NOMO-1 treated with dmso at 0.1 percent for 144 hours (cell line): Measurements from ENCODE around the gene SHISA8.
A peak's percentile ranks its signal among the peaks of the same experiment; 100 is the strongest.
"Not testable (repeated sequence)": the region's sequence is repeated elsewhere in the genome, so short reads cannot be mapped to it uniquely, and the experiment has no call there.

ENCODE experiments used
- DNase-seq: peaks from one replicate; lab custom pipeline; 2025; ENCODE audit not compliant: unreplicated experiment; lab: John Stamatoyannopoulos, UW

Gene SHISA8

DNA sequence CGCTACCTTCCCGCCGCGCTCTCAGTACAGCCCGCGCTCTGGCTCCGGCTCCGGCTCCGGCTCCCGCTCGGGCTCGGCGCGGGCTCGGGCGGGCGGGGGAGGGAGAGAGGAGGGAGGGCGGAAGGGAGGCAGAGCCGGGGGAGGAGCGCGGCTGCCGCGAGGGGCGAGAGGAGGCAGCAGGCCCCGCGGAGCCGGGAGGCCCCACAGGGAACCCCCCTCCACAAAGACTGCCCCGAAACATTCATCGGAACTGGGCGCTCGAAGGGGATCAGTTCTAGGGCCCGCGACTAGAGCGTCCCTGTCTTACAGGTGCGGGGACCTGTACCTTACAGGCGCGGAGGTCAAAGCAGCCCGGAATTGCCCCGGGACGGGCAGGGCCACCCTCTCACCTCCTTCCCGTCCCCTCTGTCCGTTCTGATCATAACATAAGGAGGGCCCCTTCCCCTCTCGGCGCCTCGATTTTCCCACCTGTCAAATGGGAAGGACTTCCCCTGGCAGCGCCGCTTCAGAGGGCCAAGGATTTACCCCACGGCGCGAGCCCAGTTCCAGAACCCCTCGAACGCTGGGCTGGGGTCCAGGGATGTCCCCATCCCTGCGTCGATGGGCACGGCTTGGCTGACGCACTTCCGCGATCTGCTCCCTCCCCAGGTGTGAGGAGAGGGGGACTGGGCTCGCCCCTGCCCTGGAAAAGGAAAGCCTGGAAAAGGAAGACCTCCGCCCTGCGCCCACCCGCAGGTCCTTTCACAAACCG is at the start of gene SHISA8:
SHISA8 (minus strand) TSS at position 40 of the 751 bp plus-strand sequence. CDS start 407 bp downstream, outside the sequence.
- DNase-seq = no peak

DNA sequence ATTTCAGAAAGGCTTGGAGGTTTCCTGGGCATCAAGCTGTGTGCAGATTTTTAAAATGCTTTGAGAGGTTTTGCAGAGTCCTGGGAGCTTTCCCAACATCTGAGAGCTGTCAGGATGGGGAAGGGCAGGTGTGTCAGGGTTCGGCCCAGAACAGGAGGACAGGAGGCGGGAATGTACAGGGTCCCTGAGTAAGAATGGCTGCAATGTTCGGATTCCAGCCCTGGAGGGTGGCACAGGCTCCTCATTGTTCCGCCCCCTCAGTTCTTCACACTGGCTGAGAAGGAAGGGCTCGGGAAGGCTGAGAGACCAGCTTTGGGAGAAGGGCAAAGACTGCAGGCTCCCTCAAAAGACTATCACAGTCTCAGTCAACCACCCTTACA is 49.2 kb upstream of the SHISA8 start:
- no peak for DNase-seq

GRCh38 chr22:41963453-41964111 is 48.7 kb upstream of the SHISA8 start:
- no peak for DNase-seq

DNA sequence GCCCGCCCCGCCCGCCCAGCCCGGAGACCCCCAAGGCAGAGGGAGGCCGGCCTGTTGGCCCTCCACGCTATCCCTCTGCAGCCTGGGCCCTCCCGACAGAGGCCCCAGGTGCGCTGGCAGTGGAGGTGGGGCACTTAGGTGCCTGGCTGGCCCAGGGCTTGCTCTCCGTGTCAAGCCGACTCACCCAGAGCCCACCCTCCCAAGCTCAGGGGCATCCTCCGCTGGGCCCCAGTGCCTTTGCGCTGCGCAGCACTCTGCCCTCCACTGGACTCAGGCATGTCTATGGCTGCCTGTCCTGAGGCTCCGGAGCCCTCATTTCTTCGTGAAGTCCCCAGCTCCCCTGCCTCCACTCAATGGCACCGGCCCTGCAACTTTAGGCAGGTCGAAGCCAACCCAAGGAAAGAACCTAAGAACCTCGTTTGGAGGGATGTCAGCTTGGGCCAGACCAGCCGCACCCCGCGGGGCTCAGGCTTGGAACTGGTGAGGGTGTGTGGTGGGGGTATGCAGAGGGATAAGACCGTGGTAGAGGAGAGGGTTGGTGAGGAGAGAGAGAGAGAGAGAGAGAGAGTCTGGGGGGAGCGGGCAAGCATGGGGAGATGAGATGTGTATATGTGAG is 43.2 kb upstream of the SHISA8 start:
- no peak for DNase-seq

DNA sequence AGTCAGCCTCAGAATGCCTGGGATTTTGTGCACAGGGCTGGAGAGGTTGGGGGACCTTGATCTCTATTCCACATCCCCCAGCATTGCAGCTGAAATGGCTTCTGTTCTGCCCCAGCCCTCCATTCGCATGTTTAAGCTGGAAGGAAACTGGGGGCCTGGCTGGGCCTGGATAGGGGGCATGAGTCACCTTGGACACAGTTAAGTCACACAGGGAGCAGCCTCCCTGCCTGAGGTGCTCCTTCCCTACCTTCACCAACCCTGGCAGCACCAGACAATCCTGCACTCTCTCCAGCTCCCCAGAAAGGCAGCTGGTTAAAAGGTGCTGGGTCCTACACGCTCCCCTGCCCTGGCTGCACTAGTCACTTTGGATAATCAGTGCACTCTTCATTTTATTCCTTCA is 37.8 kb upstream of the SHISA8 start:
- no peak for DNase-seq

GRCh38 chr22:41951898-41952474 is 37.1 kb upstream of the SHISA8 start, which contains the start of gene SMIM45:
SMIM45 (plus strand) TSS chr22:41952150.
- no peak for DNase-seq

DNA sequence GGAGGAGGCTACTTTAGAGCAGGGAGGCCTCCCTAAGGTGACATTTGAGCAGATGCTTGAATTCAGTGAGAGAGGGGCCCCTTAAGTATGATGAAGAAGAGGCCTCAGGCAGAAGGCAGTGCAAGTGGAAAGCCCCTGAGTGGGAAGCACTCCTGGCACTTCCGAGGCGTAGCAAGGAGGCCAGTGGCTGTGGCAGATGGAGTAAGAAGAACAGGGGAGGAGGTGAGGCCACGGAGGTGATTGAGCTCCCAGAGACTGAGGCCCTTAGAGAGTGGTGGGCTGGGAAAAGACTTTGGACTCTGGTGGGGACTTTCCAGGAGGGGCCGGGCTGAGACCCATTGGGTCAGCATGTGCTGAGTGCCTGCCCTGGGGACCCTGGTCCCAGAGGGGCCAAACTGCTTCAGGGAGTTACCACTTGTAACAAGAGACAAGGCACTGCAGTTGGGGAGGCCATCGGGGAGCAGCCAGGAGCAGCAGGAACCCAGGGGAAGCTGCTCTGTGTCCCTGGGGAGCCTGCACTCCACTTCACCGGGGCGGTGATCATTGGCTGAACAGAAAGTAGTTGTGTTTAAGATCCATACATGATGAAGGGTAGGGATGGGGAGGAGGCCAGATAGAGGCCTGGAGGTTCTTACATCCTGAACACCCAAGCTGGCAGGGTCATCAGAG is 34.6 kb upstream of the SHISA8 start:
- no peak for DNase-seq

- not testable (repeated sequence) for DNase-seq
These were observed 34.0 kb upstream of the SHISA8 start for GRCh38 chr22:41948928-41949296.

DNA sequence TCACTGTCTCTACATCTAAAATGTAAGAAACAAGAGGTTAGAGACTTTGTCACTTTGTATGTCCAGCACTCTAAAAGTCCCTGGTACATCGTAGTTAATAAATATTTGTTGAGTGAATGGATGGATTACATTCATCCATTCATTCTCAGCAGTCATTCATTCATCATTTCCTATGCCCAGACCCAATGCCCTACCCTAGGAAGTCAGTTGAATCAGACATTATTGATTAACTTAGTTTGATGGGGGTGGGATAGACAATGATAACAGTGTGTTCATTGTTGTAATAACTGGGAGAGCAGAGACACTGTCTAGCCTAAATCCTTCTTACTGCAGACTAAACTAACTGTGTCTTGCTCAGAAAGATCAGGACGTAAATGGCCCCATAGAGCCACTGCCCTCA is 33.3 kb upstream of the SHISA8 start:
- DNase-seq = no peak

DNA sequence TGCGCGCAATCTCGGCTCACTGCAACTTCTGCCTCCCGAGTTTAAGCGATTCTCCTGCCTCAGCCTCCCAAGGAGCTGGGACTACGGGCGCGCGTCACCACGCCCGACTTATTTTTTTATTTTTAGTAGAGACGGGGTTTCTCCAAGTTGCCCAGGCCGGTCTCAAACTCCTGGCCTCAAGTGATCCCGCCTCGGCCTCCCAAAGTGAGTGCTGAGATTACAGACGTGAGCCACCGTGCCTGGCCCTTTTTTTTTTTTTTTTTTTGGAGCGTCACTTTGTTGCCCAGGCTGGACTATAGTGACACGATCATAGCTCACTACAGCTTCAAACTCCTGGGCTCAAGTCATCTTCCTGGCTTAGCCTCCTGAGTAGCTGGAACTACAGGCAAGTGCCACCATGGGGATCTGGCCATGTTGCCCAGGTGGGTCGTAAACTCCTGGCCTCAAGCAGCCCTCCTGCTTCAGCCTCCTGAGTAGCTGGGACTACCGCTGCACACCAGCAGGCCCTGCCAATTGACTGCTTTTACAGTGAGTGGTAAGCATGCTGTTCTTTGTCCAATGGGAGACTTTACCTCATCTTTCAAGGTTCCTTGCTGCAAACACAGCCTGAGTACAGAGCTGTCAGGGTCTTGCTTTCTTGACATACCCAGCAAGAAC is 32.7 kb upstream of the SHISA8 start:
- no peak for DNase-seq

GRCh38 chr22:41946629-41947423 is 32.0 kb upstream of the SHISA8 start, which contains the start of gene CENPM:
CENPM (minus strand) TSS chr22:41947152; CDS start chr22:41947076, 76 bp downstream.
- peak; percentile 95 for DNase-seq

- DNase-seq = no peak
These were observed 28.9 kb upstream of the SHISA8 start for GRCh38 chr22:41943661-41944209.

- peak; percentile 54 for DNase-seq
These were observed 26.2 kb upstream of the SHISA8 start for GRCh38 chr22:41940832-41941765.

DNA sequence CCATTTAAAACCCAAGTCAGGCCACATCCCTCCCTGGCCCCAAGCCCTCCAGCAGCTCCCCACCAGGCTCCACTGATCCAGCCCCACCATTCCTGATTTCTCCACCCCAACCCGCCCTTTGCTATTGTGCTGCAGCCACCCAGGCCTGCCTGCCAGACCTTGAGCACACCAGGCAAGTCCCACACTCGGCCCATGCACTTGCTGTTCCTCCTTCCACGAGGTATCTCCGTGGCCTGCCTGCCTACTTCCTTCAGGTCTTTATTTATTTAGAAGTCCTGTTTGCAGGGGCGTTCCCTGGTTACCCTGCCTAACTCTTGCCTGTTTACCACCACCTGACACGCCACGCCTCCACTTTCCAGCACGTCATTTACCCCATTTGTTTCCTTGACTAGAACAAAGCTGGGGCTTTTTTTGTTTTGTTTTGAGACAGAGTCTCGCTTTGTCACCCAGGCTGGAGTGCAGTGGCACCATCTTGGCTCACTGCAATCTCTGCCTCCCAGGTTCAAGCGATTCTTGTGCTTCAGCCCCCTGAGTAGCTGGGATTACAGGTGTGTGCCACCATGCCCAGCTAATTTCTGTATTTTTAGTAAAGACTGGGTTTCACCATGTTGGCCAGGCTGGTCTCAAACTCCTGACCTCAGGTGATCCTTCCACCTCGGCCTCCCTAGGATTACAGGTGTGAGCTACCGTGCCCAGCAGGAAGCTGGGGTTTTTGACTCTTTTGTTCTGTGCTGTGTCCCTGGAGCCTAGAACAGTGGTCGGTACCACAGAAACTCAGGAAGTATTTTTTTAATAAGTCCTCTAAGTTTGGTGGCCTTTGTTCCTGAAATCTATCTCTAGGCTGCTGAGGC is 25.3 kb upstream of the SHISA8 start:
- DNase-seq = no peak

DNA sequence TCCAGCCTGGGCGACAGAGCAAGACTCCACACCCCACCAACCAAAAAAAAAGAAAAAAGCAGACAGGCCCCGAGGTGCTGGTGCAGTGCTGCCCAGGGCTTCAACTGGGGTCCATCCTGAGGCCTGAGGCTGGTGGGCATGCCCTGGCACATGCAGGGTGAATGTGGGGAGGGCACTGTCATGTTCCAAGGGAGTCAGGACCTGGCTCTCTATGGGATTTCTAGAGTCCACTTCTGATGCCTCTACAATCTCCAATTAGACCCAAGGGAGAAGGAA is 22.0 kb upstream of the SHISA8 start:
- DNase-seq = no peak

DNA sequence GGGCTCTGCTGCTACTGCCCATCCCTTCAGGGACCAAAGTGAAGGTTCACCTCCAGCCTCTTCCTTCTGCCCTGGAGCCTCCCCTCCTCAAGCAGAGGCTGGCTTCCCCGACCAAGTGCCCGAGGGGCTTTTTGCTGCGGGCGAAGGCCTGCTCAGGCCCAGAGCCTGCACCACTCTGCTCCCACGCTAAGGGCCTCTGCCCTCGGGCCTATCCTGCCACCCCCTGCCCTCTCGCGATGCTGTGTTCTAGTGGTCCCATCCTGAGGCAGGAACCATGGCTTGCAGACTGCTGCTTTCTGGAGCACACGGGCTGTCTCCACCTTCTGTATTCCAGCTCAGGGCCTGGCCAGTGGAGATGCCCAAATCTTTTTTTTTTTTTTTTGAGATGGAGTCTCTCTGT is 20.6 kb upstream of the SHISA8 start:
- DNase-seq = no peak

DNA sequence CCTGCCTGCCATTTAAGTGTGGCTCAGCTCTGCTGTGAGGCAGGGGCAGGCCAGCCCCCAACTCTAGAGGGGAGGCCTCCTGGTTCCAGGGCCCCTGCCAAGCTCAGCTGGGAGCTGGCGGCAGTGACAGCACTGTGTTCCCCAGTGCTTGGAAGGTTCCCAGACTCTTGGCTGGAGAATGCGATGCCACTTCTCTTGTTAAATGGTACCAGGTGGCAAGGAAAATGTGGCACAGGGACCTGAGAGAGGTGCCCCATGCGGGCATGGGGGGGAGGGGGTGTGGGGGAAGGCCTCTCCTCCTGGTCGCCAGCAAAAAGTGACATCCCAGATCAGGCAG is 20.1 kb upstream of the SHISA8 start:
- DNase-seq = no peak
